ENCODE data around the gene JUN. TPM values are rescaled to one million over a fixed set of nuclear protein-coding genes. Genes with fewer than 3 reads are reported as not detected.

Gene JUN
- total and polyA plus RNA-seq, 2 of the 13 experiments (the other 11 are each of a cell fraction or from before 2014, with no cell fraction given), result 18.2 to 22.3 TPM

DNA sequence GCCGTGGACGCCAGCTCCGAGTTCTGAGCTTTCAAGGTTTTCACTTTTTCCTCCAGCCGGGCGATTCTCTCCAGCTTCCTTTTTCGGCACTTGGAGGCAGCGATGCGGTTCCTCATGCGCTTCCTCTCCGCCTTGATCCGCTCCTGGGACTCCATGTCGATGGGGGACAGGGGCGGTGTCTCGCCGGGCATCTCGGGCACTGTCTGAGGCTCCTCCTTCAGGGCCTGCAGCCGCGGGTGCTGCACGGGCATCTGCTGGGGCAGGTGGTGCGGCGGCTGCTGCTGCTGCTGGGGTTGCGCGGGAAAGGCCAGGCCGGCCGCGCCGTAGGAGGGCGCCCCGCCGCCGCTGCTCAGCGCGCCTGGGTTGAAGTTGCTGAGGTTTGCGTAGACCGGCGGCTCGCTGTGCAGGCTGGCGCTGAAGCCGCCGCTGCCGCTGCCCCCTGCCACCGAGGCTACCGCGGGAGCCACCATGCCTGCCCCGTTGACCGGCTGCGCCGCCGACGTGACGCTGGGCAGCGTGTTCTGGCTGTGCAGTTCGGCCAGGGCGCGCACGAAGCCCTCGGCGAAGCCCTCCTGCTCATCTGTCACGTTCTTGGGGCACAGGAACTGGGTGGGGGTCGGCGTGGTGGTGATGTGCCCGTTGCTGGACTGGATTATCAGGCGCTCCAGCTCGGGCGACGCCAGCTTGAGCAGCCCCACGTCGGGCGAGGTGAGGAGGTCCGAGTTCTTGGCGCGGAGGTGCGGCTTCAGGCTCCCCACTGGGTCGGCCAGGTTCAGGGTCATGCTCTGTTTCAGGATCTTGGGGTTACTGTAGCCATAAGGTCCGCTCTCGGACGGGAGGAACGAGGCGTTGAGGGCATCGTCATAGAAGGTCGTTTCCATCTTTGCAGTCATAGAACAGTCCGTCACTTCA is 1.4 kb downstream of the JUN start (continued):
- 0 out of 2 replicates have a peak, but pooled peaks have one; percentile 46 for TF ChIP-seq CAMTA2 (CRISPR knock-in tag; IDR thresholded peaks at IDR 0.05; ENCODE audit: borderline replicate concordance)
- no peak for TF ChIP-seq RCOR2 (CRISPR knock-in tag; IDR thresholded peaks at IDR 0.05)
- TF ChIP-seq, protein P1, sequence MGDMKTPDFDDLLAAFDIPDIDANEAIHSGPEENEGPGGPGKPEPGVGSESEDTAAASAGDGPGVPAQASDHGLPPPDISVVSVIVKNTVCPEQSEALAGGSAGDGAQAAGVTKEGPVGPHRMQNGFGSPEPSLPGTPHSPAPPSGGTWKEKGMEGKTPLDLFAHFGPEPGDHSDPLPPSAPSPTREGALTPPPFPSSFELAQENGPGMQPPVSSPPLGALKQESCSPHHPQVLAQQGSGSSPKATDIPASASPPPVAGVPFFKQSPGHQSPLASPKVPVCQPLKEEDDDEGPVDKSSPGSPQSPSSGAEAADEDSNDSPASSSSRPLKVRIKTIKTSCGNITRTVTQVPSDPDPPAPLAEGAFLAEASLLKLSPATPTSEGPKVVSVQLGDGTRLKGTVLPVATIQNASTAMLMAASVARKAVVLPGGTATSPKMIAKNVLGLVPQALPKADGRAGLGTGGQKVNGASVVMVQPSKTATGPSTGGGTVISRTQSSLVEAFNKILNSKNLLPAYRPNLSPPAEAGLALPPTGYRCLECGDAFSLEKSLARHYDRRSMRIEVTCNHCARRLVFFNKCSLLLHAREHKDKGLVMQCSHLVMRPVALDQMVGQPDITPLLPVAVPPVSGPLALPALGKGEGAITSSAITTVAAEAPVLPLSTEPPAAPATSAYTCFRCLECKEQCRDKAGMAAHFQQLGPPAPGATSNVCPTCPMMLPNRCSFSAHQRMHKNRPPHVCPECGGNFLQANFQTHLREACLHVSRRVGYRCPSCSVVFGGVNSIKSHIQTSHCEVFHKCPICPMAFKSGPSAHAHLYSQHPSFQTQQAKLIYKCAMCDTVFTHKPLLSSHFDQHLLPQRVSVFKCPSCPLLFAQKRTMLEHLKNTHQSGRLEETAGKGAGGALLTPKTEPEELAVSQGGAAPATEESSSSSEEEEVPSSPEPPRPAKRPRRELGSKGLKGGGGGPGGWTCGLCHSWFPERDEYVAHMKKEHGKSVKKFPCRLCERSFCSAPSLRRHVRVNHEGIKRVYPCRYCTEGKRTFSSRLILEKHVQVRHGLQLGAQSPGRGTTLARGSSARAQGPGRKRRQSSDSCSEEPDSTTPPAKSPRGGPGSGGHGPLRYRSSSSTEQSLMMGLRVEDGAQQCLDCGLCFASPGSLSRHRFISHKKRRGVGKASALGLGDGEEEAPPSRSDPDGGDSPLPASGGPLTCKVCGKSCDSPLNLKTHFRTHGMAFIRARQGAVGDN (CRISPR knock-in tag; IDR thresholded peaks at IDR 0.05), result peak; percentile 90
- TF ChIP-seq, protein P2, sequence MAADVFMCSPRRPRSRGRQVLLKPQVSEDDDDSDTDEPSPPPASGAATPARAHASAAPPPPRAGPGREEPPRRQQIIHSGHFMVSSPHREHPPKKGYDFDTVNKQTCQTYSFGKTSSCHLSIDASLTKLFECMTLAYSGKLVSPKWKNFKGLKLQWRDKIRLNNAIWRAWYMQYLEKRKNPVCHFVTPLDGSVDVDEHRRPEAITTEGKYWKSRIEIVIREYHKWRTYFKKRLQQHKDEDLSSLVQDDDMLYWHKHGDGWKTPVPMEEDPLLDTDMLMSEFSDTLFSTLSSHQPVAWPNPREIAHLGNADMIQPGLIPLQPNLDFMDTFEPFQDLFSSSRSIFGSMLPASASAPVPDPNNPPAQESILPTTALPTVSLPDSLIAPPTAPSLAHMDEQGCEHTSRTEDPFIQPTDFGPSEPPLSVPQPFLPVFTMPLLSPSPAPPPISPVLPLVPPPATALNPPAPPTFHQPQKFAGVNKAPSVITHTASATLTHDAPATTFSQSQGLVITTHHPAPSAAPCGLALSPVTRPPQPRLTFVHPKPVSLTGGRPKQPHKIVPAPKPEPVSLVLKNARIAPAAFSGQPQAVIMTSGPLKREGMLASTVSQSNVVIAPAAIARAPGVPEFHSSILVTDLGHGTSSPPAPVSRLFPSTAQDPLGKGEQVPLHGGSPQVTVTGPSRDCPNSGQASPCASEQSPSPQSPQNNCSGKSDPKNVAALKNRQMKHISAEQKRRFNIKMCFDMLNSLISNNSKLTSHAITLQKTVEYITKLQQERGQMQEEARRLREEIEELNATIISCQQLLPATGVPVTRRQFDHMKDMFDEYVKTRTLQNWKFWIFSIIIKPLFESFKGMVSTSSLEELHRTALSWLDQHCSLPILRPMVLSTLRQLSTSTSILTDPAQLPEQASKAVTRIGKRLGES (CRISPR knock-in tag; IDR thresholded peaks at IDR 0.05; ENCODE audit: borderline replicate concordance), result no peak
- TF ChIP-seq MTA3 (CRISPR knock-in tag; IDR thresholded peaks at IDR 0.05), result no peak
- TF ChIP-seq, protein P3, sequence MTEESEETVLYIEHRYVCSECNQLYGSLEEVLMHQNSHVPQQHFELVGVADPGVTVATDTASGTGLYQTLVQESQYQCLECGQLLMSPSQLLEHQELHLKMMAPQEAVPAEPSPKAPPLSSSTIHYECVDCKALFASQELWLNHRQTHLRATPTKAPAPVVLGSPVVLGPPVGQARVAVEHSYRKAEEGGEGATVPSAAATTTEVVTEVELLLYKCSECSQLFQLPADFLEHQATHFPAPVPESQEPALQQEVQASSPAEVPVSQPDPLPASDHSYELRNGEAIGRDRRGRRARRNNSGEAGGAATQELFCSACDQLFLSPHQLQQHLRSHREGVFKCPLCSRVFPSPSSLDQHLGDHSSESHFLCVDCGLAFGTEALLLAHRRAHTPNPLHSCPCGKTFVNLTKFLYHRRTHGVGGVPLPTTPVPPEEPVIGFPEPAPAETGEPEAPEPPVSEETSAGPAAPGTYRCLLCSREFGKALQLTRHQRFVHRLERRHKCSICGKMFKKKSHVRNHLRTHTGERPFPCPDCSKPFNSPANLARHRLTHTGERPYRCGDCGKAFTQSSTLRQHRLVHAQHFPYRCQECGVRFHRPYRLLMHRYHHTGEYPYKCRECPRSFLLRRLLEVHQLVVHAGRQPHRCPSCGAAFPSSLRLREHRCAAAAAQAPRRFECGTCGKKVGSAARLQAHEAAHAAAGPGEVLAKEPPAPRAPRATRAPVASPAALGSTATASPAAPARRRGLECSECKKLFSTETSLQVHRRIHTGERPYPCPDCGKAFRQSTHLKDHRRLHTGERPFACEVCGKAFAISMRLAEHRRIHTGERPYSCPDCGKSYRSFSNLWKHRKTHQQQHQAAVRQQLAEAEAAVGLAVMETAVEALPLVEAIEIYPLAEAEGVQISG (CRISPR knock-in tag; IDR thresholded peaks at IDR 0.05), result no peak; the same call in none of the 2 replicates
- TF ChIP-seq, protein P4, sequence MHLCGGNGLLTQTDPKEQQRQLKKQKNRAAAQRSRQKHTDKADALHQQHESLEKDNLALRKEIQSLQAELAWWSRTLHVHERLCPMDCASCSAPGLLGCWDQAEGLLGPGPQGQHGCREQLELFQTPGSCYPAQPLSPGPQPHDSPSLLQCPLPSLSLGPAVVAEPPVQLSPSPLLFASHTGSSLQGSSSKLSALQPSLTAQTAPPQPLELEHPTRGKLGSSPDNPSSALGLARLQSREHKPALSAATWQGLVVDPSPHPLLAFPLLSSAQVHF (CRISPR knock-in tag; IDR thresholded peaks at IDR 0.05), result peak; percentile 69; the same call in 1 of the 2 replicates
- TF ChIP-seq U2AF1 (optimal IDR thresholded peaks at IDR 0.05; ENCODE audit: low read depth, low read length), result no peak
- no peak; the same call in 1 of the 2 replicates for TF ChIP-seq FOXC1 (CRISPR knock-in tag; IDR thresholded peaks at IDR 0.05; ENCODE audit: borderline replicate concordance)
- TF ChIP-seq ELF3 (CRISPR knock-in tag; IDR thresholded peaks at IDR 0.05), result 0 out of 2 replicates have a peak, but pooled peaks have one; percentile 33
- TF ChIP-seq JUNB (CRISPR knock-in tag; IDR thresholded peaks at IDR 0.05; ENCODE audit: borderline replicate concordance), result no peak
- peak; percentile 15 for TF ChIP-seq IKZF4 (CRISPR knock-in tag; IDR thresholded peaks at IDR 0.05; ENCODE audit: borderline replicate concordance, low read depth, not compliant biosample characterization)
- TF ChIP-seq PAX8 (CRISPR knock-in tag; IDR thresholded peaks at IDR 0.05; ENCODE audit: borderline replicate concordance), result no peak
- no peak for TF ChIP-seq ZNF33B (CRISPR knock-in tag; IDR thresholded peaks at IDR 0.05)
- no peak; the same call in 1 of the 2 replicates for TF ChIP-seq PHF8 (CRISPR knock-in tag; IDR thresholded peaks at IDR 0.05)

Data from HepG2 (cell line).